Activated CD4-positive, CD25-positive, alpha-beta regulatory T cell treated with anti-CD3 and anti-CD28 coated beads, Interleukin-2, amount 50 U/mL, for 72 hours (primary cell): ENCODE data around the gene CHADL.

Source experiments
- DNase-seq: peaks from one replicate; pipeline ENCODE4 v3.0.0; 2021

The CHADL gene

GRCh38 chr22:41229730-41230400, 10.9 kb downstream of the CHADL start:
- DNase-seq = no peak

DNA sequence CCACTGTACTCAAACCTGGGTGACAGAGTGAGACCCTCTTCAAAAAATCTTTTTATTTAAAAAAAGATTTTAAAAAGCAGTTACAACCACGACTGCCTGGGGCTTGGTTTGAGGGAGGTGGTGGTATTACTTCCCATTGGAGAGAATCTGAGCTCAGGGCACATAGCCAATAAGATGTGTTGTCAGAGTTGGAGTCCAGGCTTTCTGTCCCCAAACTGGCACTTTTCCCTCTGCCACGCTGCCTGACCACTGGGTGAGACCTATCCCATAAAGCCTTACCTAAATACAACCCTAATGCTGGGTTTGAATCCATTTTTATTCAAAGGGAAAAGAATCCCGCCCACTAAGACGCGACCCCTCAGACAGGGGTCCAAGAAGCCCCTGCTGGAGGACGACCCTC, 11.5 kb downstream of the CHADL start:
- DNase-seq = no peak

DNA sequence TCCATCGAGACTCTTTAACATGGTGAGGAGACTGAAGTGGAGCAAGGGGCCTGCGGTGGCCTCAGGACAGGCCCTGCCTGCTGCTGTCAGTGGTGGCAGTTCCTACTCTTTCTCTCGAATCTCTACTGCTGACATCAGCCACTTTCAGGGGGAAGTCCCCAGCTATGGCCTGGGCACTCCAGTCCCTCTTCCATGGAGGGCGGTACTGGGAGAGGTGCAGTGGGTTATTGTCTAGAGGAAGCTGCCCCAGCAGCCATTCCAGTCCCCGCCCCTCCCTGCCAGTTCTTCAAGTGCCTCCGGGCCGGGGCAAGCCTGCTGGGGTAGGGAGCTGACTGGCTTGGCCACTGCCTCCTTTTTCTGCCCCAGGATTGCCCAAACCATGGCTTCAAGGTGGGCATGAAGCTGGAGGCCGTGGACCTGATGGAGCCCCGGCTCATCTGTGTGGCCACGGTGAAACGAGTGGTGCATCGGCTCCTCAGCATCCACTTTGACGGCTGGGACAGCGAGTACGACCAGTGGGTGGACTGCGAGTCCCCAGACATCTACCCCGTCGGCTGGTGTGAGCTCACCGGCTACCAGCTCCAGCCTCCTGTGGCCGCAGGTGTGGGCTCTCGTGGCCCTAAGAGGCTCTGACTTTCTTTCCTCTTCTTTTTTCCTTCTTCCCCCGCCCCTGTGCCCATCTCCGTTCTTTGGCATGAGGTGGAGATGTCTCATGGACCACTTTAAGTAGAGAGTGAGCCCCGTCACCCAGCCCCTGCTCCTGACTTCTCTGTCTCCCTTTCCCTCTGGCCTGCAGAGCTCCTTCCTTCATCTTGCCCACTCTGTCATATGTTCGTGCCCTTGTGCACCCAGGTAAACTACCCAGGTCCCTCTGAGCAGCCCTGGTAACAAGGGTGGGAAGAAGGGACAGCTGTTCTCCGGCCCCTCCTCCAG, 13.7 kb downstream of the CHADL start:
- DNase-seq = no peak

- DNase-seq = no peak
Measured at GRCh38 chr22:41223535-41223934, 17.2 kb downstream of the CHADL start.

DNA sequence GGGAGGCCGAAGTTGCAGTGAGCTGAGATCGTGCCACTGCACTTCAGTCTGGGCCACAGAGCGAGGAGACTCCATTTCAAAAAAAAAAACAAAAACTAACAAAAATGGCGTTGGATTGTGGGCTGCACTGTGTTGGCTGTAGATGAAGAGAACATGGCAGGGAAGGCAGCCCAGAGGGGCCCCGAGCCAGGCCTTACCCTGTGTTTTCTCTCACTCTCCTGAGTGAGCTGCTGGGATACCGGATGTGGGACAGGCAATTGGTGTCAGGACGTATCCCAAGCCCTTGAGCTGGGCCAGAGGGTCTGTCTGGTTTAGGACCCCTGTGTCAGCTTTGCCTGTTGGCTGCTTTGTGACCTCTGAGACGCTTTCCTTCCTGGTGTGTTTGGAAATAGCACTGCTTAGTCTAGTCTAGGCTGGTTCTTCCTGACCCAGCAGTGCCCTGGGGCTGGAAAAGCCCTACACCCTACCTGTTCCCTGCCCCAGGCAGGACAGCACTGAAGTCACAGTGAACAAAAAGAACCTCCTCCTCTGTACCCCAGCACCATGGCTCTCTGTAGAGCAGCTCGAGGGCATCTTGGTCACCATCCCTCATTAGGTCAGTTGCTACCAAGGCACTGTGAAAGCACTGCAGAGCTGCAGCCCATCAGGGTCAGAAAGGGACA, 17.8 kb downstream of the CHADL start:
- no peak for DNase-seq

DNA sequence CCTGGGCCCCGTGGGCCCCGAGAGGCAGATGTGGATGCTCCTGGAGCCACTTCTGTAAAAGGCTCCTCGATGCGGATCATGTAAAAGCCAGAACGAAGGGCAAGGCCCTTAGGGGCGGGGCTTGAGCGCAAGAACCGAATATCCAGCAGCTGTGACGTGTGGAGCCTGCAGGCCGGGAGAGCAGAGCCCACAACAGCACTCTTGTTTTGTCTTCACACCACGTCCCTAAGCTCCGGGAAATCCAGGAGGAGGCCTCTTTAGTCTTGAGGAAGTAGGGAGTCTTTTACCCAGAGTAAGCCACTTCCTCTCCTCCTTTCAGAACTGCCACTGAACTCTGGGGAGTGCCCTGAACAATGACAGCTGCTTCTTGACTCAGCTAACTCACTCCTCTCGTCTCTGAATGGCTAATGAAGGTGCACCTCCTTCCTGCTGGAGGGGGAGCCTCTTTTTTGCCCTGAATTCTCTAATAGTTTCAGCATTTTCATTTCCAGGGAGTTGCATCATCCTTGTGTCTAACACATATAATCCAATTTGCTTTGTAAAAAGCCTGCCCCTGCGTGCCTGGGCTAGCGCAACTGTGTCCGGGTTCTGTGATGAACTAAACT, 23.1 kb downstream of the CHADL start:
- peak; percentile 40 for DNase-seq

- no peak for DNase-seq
Measured at GRCh38 chr22:41216984-41217383, 23.7 kb downstream of the CHADL start.

DNA sequence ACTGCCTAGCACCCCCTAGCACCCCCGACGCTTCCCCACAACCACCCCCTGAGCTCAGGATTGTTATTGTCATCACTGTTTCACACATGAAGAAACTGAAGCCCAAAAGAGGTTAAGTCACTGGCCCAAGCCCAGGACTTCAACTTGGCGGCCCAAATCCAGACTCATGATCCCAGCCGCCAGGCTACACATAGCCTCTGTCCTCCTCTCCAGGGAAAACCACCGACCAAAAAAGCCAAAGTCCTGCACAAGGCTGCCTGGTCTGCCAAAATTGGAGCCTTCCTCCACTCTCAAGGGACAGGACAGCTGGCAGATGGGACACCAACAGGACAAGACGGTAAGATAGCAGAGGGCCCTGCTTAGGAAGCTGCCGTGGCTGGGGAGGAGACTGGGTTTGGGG, 24.8 kb downstream of the CHADL start:
- DNase-seq = no peak

DNA sequence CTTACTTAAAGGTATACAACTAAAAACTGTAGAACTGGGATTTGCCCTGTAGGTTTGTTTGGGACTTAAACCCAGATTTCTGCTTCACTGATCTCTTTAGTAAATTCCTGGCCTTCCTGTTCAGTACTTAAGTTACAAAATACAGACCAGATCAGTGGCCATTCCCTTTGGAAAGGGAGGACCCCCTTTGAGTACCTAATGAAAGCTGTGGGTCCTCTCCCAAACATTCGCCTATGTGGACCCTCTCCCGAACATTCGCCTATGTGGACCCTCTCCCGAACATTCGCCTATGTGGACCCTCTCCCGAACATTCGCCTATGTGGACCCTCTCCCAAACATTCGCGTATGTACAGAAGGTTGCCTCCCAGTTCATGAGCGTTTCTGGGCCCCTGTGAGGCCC, 25.3 kb downstream of the CHADL start:
- DNase-seq = no peak

GRCh38 chr22:41206719-41207118, 34.0 kb downstream of the CHADL start:
- no peak for DNase-seq

DNA sequence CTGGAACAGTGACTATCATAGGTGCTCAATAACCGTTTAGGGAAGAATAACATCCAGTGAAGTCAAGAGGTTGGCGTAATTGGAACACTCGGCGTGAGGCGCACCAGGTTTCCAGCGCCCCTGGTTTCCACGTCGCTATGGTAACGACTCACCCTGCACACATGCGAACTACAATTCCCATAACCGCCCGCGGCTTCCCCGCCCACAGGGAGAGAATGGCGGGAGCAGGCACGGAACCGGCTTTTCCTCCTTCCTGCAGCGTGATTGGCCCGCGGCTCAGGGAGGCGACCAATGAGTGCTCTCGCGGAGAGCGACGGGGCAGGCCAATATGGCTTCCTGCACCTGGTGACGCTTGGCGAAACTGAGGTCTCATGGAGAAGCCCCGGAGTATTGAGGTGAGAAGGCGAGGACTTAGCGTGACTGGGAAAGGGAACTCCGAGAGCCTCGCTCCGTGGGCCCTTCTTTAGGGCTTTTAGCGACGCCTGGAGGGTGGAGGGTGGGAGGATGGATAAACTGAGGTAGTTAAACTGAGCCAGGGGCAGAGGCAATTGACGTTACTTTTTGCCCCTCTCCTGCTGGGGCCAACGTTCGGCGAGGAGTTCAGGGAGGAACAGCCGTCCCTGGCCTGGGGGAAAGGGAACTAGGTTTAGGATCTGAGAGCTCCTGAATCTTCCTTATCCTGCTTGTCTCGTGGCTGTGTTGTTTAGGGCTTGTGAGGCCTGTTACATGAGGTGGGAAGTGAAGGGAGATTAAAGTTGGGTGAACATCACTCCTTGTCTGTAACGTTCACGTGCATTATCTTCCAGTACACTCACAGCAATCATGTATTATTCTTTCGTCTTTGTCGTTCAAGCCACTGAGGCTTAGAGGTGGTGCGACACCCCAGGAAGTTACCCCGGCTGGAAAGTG, 35.5 kb downstream of the CHADL start, which contains the start of gene L3MBTL2:
TSS of gene L3MBTL2 (plus strand) at position 321 of the 909 bp plus-strand sequence. CDS start at position 372, 51 bp downstream.
- peak; percentile 97 for DNase-seq

DNA sequence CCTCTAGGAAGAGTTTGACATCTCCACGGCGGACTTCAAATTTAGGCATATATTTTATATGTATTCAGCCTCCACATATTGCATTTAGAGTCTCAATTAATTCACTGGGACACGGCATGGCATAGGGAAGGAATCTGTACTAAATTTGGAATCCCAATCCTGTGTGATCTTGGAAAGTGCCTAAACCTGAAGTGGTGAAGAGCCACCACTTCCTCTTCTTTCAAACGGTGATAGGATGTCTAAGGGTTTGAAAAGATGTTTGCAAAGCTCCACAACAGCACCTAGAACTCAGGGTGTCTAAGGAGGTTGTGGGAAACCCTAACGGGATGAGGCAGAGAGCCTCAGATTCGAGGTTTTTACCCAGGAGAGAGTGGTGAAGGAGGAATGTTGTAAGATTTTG, 36.7 kb downstream of the CHADL start:
- no peak for DNase-seq

GRCh38 chr22:41203118-41203517, 37.6 kb downstream of the CHADL start:
- no peak for DNase-seq

- DNase-seq = no peak
Measured at GRCh38 chr22:41201141-41201540, 39.6 kb downstream of the CHADL start.

DNA sequence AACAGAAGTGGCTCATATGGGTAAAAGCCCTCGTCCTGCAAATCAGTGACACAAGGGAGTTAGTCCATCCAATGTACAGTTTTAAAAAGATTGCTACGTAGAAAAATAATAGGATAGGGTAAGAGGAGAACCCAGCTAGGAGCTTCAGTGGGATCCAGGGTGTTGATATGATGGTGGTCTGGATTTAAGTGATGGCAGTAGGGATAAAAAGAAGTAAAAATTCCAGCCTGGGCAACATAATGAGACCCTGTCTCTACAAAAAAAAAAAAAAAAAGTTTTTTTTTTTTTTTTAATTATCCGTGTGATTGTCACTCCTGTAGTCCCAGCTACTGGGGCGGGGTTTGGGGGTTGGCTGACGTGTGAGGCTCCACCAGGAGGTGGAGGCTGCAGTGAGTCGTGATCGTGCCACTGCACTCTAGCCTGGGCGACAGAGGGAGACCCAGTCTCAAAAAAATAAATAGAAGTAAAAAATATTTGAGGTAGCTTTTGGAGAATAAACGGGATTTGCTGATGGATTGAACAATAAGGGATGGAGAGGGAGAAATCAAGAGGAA, 42.6 kb downstream of the CHADL start:
- peak; percentile 51 for DNase-seq

DNA sequence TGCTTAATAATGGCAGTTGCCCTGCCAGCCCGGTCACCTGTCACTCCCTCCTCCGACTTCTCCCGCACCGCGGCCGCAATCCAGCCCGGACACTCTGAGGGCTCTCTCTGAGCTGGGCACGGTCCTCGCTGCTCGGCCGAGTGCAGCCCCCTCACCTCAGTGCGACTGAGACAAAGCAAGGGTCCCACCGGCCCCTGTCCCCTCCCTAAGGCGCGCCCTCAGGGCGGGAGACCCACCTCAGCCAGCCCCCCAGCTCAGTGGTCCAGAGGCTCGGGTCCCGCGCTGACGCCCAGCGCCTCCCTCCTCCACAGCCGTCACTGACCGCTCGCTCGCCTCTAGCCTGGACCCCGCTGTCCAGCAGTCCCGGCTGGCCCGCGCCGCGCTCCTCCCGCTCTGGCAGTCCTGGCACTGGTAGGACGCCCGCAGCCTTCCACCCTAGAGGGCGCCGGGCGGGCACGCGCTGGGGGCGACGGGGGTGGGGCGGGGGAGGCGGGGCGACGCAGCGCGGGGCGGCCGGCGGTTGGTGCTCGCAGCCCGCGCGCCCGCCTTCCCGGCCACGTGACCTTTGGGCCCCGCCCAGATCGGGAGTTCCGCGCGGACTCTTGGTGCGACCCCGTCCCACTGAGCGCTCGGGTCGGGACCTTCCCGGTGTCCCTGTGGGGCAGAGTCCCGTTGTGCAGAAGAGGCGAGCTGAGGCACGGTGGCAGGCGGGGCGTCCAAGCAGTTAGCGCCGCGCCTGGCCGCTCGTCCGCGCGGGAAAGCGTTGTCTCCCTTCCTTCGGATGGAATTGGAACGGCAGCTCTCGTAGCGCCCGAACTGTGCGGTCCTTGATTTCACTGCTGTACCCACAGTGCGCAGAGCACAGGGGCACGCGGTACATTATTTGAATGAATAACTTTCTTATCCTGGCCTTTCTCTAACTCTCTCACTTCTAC, 43.4 kb downstream of the CHADL start:
- peak; percentile 83 for DNase-seq

DNA sequence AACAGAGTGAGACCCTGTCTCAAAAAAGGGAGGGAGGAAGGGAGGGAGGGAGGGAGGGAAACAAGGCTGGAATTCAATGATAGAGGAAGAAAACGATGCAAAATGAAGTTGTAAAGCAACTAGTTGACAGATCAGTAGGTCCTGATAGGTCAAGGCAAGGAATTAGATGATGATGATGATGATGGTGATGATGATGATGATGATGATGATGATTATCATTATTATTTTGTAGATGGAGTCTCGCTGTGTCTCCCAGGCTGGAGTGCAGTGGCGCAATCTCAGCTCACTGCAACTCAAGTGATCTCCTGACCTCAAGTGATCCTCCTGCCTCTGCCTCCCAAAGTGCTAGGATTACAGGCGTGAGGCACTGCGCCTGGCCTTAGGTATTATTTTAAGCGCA, 46.9 kb downstream of the CHADL start:
- DNase-seq = no peak

GRCh38 chr22:41191467-41191866, 49.3 kb downstream of the CHADL start:
- no peak for DNase-seq

- DNase-seq = no peak
Measured at GRCh38 chr22:41184679-41185078, 56.1 kb downstream of the CHADL start.
